Small intestine (tissue), 7 donors: Measurements from ENCODE around the gene PGM1. TPM values are rescaled to one million over a fixed set of nuclear protein-coding genes. Genes with fewer than 3 reads are reported as not detected.

Source experiments
- DNase-seq, 2 donors: peaks; one replicate each; pipeline versions ENCODE4 v3.0.0 to v3.0.0-alpha.2; 2013
- FAIRE-seq: peaks from 2 replicates; lab custom pipeline; 2012; peaks lifted over from hg19 to GRCh38; lab: Jason Lieb, UNC
- H3K27ac ChIP-seq, 3 donors: one replicate each; pipeline ENCODE4 v1.5.1; 2013; ENCODE audit warnings: low read length in 2 of 3, mild to moderate bottlenecking in 2 of 3, control low read depth in 1 of 3, inconsistent platforms in 1 of 3, low read depth in 1 of 3, moderate library complexity in 1 of 3
- H3K27me3 ChIP-seq, 3 donors: one replicate each; pipeline ENCODE4 v1.6.1; 2013; ENCODE audit warnings: low read length in 3 of 3, inconsistent platforms in 1 of 3; ENCODE audit not compliant: control insufficient read depth in 3 of 3, insufficient read depth in 3 of 3
- H3K36me3 ChIP-seq, 3 donors: one replicate each; pipeline ENCODE4 v1.6.1; 2013; ENCODE audit warnings: low read length in 3 of 3, inconsistent platforms in 1 of 3, low read depth in 1 of 3, mild to moderate bottlenecking in 1 of 3, moderate library complexity in 1 of 3; ENCODE audit not compliant: control insufficient read depth in 3 of 3, insufficient read depth in 2 of 3
- H3K4me1 ChIP-seq, 3 donors: one replicate each; pipeline ENCODE4 v1.6.1; 2013; ENCODE audit warnings: low read length in 2 of 3, inconsistent platforms in 1 of 3, low read depth in 1 of 3, mild to moderate bottlenecking in 1 of 3, moderate library complexity in 1 of 3; ENCODE audit not compliant: control insufficient read depth in 3 of 3, insufficient read depth in 2 of 3
- H3K4me3 ChIP-seq, 3 donors: one replicate each; pipeline ENCODE4 v1.5.1; 2013; ENCODE audit warnings: low read length in 3 of 3, control low read depth in 1 of 3, inconsistent platforms in 1 of 3, low read depth in 1 of 3, mild to moderate bottlenecking in 1 of 3, moderate library complexity in 1 of 3
- H3K9me3 ChIP-seq, 2 donors: one replicate each; pipeline ENCODE4 v1.6.1; 2013; ENCODE audit warnings: low read depth in 1 of 2, low read length in 1 of 2; ENCODE audit not compliant: control insufficient read depth in 2 of 2, insufficient read depth in 1 of 2
- WGBS, 3 donors: extraction: QIAGEN DNeasy Blood & Tissue Kit; methylation state at CpG; one replicate each; pipeline ENCODE4 v1.1.7; 2013; 5-methylcytosine and 5-hydroxymethylcytosine counted together
- polyA plus RNA-seq, 4 donors: library from polyadenylated mRNA; stranded (reverse) in 3 of 4; unstranded in 1 of 4; fragments of 200-250 nt in 3 of 4; fragments of 120-200 nt in 1 of 4; gene quantifications; one replicate each; pipeline versions ENCODE4 v1.2.1 to v1.2.3, GENCODE V29; 2013
- donor health status: healthy with polysubstance abuse.
- donor health status: control.
- donor health status: control.
- donor health status: Bipolar disorder and iron deficiency.
- donor health status: healthy.

PGM1 gene
- polyA plus RNA-seq, 4 donors: 43.0 to 88.8 (median 59.8) TPM

GRCh38 chr1:63601912-63602311 is 8.7 kb downstream of the PGM1 start:
- H3K27me3 ChIP-seq: no peaks in the 10 kb centered on the region
- WGBS, 3 donors: 96 to 98% (median 97%) methylated on average over 1 of the region's 1 CpG
- FAIRE-seq (no peak), DNase-seq (no peak)
- H3K27ac ChIP-seq: no peak overlapping the region
- no peaks in the 10 kb centered on the region for H3K9me3 ChIP-seq
- H3K4me1 ChIP-seq: no peaks in the 10 kb centered on the region
- H3K36me3 ChIP-seq: peaks cover 0 to 3% (median 0%) of the 10 kb centered on the region in 3 donors
- no peak overlapping the region for H3K4me3 ChIP-seq

GRCh38 chr1:63602629-63603028 is 9.4 kb downstream of the PGM1 start:
- no peaks in the 10 kb centered on the region for H3K27me3 ChIP-seq
- DNase-seq (no peak), FAIRE-seq (no peak)
- H3K27ac ChIP-seq: no peak overlapping the region
- H3K4me3 ChIP-seq: no peak overlapping the region
- WGBS, 3 donors: 92 to 95% (median 93%) methylated on average over 5 of the region's 5 CpGs
- no peaks in the 10 kb centered on the region for H3K9me3 ChIP-seq
- peaks cover 0 to 3% (median 0%) of the 10 kb centered on the region in 3 donors for H3K36me3 ChIP-seq
- no peaks in the 10 kb centered on the region for H3K4me1 ChIP-seq

- H3K4me3 ChIP-seq: no peak overlapping the region
- H3K27me3 ChIP-seq: no peaks in the 10 kb centered on the region
- H3K9me3 ChIP-seq: no peaks in the 10 kb centered on the region
- FAIRE-seq (no peak), DNase-seq (no peak)
- 96 to 98% (median 97%) methylated on average over 3 of the region's 3 CpGs for WGBS, 3 donors
- H3K27ac ChIP-seq: no peak overlapping the region
- H3K36me3 ChIP-seq: peaks cover 0 to 3% (median 0%) of the 10 kb centered on the region in 3 donors
- no peaks in the 10 kb centered on the region for H3K4me1 ChIP-seq
These were observed 10.6 kb downstream of the PGM1 start for GRCh38 chr1:63603810-63604209.

GRCh38 chr1:63607322-63607721 is 14.1 kb downstream of the PGM1 start:
- H3K4me3 ChIP-seq: no peak overlapping the region
- no peaks in the 10 kb centered on the region for H3K9me3 ChIP-seq
- no peaks in the 10 kb centered on the region for H3K27me3 ChIP-seq
- H3K27ac ChIP-seq: no peak overlapping the region
- peaks cover 0 to 3% (median 0%) of the 10 kb centered on the region in 3 donors for H3K36me3 ChIP-seq
- FAIRE-seq (no peak), DNase-seq (no peak)
- 93 to 97% (median 96%) methylated on average over 7 of the region's 7 CpGs for WGBS, 3 donors
- no peaks in the 10 kb centered on the region for H3K4me1 ChIP-seq

- WGBS, 3 donors: 69 to 95% (median 91%) methylated on average over 3 of the region's 3 CpGs
- DNase-seq: no peak
- no peak overlapping the region for H3K4me3 ChIP-seq
- no peaks in the 10 kb centered on the region for H3K9me3 ChIP-seq
- no peak overlapping the region for H3K27ac ChIP-seq
- FAIRE-seq: no peak
- no peaks in the 10 kb centered on the region for H3K36me3 ChIP-seq
- H3K4me1 ChIP-seq: peaks cover 0 to 5% (median 0%) of the 10 kb centered on the region in 3 donors
- H3K27me3 ChIP-seq: no peaks in the 10 kb centered on the region
These were observed 18.0 kb downstream of the PGM1 start for GRCh38 chr1:63611231-63611630.

- DNase-seq (no peak), FAIRE-seq (no peak)
- no peak overlapping the region for H3K27ac ChIP-seq
- H3K36me3 ChIP-seq: peaks cover 0 to 2% (median 0%) of the 10 kb centered on the region in 3 donors
- H3K27me3 ChIP-seq: no peaks in the 10 kb centered on the region
- no peak overlapping the region for H3K4me3 ChIP-seq
- 63 to 86% (median 70%) methylated on average over 4 of the region's 4 CpGs for WGBS, 3 donors
- H3K9me3 ChIP-seq: no peaks in the 10 kb centered on the region
- H3K4me1 ChIP-seq: peaks cover 0 to 5% (median 0%) of the 10 kb centered on the region in 3 donors
These were observed 19.4 kb downstream of the PGM1 start for GRCh38 chr1:63612564-63612963.

- H3K27ac ChIP-seq: no peak overlapping the region
- H3K4me3 ChIP-seq: no peak overlapping the region
- no peaks in the 10 kb centered on the region for H3K9me3 ChIP-seq
- H3K36me3 ChIP-seq: peaks cover 0 to 2% (median 0%) of the 10 kb centered on the region in 3 donors
- H3K4me1 ChIP-seq: peaks cover 0 to 5% (median 0%) of the 10 kb centered on the region in 3 donors
- DNase-seq: no peak
- FAIRE-seq: no peak
- H3K27me3 ChIP-seq: no peaks in the 10 kb centered on the region
These were observed 19.8 kb downstream of the PGM1 start for GRCh38 chr1:63612971-63613370.

- peak; percentile 5 for FAIRE-seq
These were observed 22.7 kb downstream of the PGM1 start for GRCh38 chr1:63615768-63616420.

More at GRCh38 chr1:63615768-63616420, 22.7 kb downstream of the PGM1 start:
- Histone ChIP-seq H3K27ac (no peak overlapping the region), H3K36me3 (peaks cover 0 to 6% (median 0%) of the 10 kb centered on the region in 3 donors), H3K4me3 (no peak overlapping the region), H3K4me1 (peaks cover 0 to 5% (median 0%) of the 10 kb centered on the region in 3 donors), H3K27me3 (no peaks in the 10 kb centered on the region), H3K9me3 (no peaks in the 10 kb centered on the region)
- WGBS, 3 donors: 34 to 36% (median 35%) methylated on average over 6 of the region's 6 CpGs
- DNase-seq: peak; percentile 78 to 81
